Activated naive CD4-positive, alpha-beta T cell treated with anti-CD3 and anti-CD28 coated beads for 36 hours (primary cell): ENCODE data around the gene GNB1. TPM values are rescaled to one million over a fixed set of nuclear protein-coding genes. Genes with fewer than 3 reads are reported as not detected.

Experiments
- CTCF ChIA-PET: fragments of 350-600 bp; sonication (Branson Sonifier 250); formaldehyde crosslinking; loops from one replicate; lab custom pipeline; 2021; ENCODE audit warnings: antibody characterized with exemption; lab: Charles Lee
- DNase-seq: peaks from one replicate; pipeline ENCODE4 v3.0.0-alpha.2; 2020
- H3K27ac Mint-ChIP-seq: one replicate; pipeline ENCODE4 v1.8.0; 2021; ENCODE audit warnings: mild to moderate bottlenecking, mixed read lengths
- H3K27me3 Mint-ChIP-seq: one replicate; pipeline ENCODE4 v1.8.0; 2021; ENCODE audit warnings: low read depth, mixed read lengths
- H3K36me3 Mint-ChIP-seq: one replicate; pipeline ENCODE4 v1.8.0; 2021; ENCODE audit warnings: low read depth, mixed read lengths
- H3K4me1 Mint-ChIP-seq: one replicate; pipeline ENCODE4 v1.8.0; 2021; ENCODE audit warnings: low read depth, mixed read lengths
- H3K4me3 Mint-ChIP-seq: one replicate; pipeline ENCODE4 v1.8.0; 2021; ENCODE audit warnings: mild to moderate bottlenecking, moderate library complexity, mixed read lengths
- H3K9me3 Mint-ChIP-seq: one replicate; pipeline ENCODE4 v1.8.0; 2021; ENCODE audit warnings: mixed read lengths
- intact Hi-C: fragments of 100-400 bp; cut with micrococcal nuclease; formaldehyde crosslinking; loops from one replicate; pipeline ENCODE4 v1.15.1; 2023
- total RNA-seq, 2 experiments: library from RNA; stranded (reverse); gene quantifications; one replicate each; pipeline ENCODE4 v1.2.3, GENCODE V29; 2021

Gene GNB1
- total RNA-seq, 2 experiments from 2014 or later, result 326 to 351 TPM

DNA sequence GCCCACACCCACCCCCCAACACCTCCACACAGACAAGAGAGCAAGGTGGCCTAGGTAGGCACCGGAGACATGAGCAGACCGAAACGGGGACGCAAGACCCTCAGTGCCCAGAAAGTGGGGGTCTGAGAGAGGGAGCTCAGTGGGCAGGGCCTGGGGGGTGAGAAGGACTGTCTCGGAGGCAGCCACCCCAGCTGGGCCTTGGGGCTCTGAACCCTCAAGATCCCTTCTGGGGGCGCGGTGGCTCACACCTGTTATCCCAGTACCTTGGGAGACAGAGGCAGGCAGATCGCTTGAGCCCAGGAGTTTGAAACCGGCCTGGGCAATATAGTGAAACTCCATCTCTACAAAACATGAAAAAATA is 9.1 kb upstream of the GNB1 start:
- H3K27me3 Mint-ChIP-seq, result peaks cover 5% of the 10 kb centered on the region
- intact Hi-C loops, result no loop called here
- H3K4me3 Mint-ChIP-seq, result no peak overlapping the region
- no peak overlapping the region for H3K27ac Mint-ChIP-seq
- no peaks in the 10 kb centered on the region for H3K9me3 Mint-ChIP-seq
- DNase-seq, result no peak
- H3K36me3 Mint-ChIP-seq, result no peaks in the 10 kb centered on the region
- CTCF ChIA-PET, result interaction anchor here (0.7 to 1.3 kb wide), 2 partner anchors 9 to 146 kb away, joined by 5 to 6 read pairs; no protein-coding TSS in a partner anchor
- peaks cover 2% of the 10 kb centered on the region for H3K4me1 Mint-ChIP-seq

DNA sequence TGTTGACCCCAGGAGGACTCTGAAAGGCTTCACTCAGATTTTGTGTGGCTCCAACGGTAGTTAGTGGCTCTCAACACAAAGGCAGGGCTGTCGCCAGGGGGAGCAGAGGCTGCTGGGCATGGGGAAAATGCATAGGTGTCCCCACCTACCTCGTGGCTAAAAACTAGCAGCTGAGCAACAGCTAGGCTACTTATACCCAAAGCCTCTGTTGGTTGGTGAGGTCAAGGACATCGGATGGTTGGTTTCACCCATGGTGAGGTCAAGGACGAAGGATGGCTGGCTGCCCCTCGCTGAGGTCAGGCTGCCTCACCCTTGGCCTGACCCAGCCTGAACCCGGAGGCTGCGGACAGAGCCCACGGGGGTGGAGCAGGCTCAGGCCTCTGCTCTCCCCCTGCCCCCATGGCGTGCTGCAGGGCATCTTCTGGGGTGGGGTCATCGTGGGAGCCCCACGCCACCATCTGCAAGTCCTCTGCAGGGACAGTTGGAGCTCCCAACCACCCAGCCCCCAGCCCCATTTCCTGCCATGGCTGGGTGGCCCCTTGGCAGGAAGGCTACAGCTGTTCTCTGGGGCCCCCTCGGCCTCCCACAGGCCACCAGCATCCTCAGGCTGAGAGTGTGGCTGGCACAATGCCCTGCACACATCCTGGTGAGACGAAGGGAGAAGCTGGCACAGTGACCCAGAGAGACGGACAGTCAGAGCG is 8.5 kb upstream of the GNB1 start:
- Mint-ChIP-seq H3K36me3 (no peaks in the 10 kb centered on the region), H3K4me1 (peaks cover 7% of the 10 kb centered on the region), H3K4me3 (no peak overlapping the region), H3K9me3 (no peaks in the 10 kb centered on the region), H3K27ac (no peak overlapping the region), H3K27me3 (peaks cover 5% of the 10 kb centered on the region)
- no peak for DNase-seq
- intact Hi-C loops, result no loop called here
- CTCF ChIA-PET, result interaction anchor here (0.6 to 2.2 kb wide), 6 partner anchors 8 to 147 kb away, joined by 3 to 19 read pairs (median 4); no protein-coding TSS in a partner anchor

DNA sequence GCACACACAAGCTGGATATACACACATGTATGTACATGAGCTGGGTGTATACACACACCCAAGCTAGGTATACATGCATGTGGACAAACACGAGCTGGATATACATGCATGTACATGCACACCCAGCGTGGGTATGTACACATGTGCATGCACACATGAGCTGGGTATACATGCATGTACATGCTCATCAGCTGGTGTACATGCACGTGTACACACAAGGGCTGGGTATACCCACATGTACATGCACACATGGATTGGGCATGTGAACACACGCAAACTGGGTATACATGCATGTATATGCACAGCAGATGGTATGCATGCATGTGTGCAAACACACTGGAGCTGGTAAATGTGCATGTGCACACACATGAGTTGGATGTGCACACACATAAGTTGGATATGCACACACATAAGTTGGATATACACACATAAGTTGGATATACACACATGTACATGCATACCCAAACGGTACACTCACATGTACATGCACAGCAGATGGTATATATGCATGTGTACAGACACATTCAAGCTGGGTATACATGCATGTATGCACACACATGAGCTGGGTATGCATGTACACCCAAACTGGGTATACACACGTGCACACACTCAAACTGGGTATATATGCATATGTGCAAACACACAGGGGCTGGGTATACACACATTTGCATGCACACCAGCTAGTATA is 7.5 kb upstream of the GNB1 start:
- Mint-ChIP-seq H3K27me3 (peaks cover 5% of the 10 kb centered on the region), H3K4me3 (no peak overlapping the region), H3K36me3 (no peaks in the 10 kb centered on the region), H3K27ac (no peak overlapping the region), H3K4me1 (peaks cover 14% of the 10 kb centered on the region), H3K9me3 (no peaks in the 10 kb centered on the region)
- DNase-seq, result no peak
- intact Hi-C loops, result no loop called here
- CTCF ChIA-PET, result interaction anchor here (0.6 to 2.2 kb wide), 4 partner anchors 9 to 148 kb away, joined by 3 to 19 read pairs (median 4); no protein-coding TSS in a partner anchor

DNA sequence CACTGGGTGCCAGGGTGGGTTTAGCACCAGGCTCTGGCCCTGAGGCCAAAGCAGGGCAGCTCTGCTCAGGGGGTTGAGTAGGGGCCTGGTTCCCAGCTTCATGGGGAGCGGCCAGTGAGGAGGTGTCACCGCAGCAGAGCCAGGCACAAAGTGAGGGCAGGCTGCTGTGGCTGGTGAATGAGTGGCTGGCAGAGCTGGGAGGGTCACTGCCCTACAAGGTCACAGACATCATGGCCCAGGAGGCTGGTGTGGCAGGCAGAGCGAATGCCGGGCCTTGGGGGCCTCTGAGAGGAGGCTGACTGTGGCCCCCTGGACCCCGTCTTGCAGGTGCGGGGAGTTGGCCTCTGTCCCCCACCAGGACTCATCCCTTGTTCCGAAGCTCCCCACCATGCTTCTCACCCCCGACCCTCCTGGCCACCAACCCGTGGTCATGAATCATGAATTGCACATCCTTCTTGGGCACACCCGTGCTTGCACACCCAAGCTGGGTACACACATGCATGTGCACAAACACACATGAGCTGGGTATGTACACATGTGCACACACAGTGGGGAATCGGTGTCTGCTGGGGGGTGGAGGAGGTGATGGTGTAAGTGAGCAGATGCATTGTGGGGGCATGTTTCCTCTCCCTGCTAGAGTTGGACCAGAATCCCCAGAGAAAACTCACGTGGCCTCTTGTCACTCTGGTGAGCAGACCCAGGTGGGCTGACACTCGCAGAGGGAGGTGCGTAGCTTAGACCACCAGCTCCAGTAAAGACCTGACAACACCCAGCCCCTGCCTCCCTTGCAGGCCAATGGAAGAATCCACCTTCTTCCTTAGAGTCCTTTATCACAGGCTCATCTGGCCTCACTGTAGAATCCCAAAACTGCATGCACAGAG is 4.8 kb upstream of the GNB1 start:
- no peak overlapping the region for H3K27ac Mint-ChIP-seq
- CTCF ChIA-PET, result interaction anchor here (1.9 kb wide), 1 partner anchor 13 kb away, joined by 6 read pairs; no protein-coding TSS in a partner anchor
- no peak overlapping the region for H3K4me3 Mint-ChIP-seq
- H3K36me3 Mint-ChIP-seq, result peaks cover 1% of the 10 kb centered on the region
- peaks cover 5% of the 10 kb centered on the region for H3K27me3 Mint-ChIP-seq
- peaks cover 26% of the 10 kb centered on the region for H3K4me1 Mint-ChIP-seq
- intact Hi-C loops, result no loop called here
- H3K9me3 Mint-ChIP-seq, result no peaks in the 10 kb centered on the region
- DNase-seq, result no peak

DNA sequence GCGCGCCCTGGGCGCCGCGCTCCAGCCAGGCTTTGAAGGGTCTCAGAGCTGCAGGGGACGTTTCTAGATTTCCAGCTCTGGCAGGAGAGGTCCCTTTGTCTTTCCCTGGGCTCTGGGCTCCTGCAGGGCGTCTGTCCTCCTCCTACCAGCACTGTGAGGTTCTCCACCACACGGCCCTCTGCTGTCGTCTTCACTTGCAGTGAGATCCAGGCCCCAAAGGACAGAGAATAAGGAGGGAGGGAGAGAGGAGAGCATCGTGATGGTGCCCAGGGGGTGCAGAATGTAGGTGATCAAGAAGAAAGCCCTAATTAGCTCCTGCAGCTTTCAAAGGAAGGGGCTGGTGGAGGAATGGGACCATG is 4.2 kb upstream of the GNB1 start:
- DNase-seq, result no peak
- peaks cover 5% of the 10 kb centered on the region for H3K27me3 Mint-ChIP-seq
- no peak overlapping the region for H3K4me3 Mint-ChIP-seq
- intact Hi-C loops, result no loop called here
- H3K4me1 Mint-ChIP-seq, result peaks cover 26% of the 10 kb centered on the region
- peak overlapping the region; percentile 15 for H3K27ac Mint-ChIP-seq
- peaks cover 1% of the 10 kb centered on the region for H3K36me3 Mint-ChIP-seq
- CTCF ChIA-PET, result interaction anchor here (0.6 to 1.9 kb wide), 2 partner anchors 13 to 218 kb away, joined by 3 to 6 read pairs; no protein-coding TSS in a partner anchor
- H3K9me3 Mint-ChIP-seq, result no peaks in the 10 kb centered on the region

DNA sequence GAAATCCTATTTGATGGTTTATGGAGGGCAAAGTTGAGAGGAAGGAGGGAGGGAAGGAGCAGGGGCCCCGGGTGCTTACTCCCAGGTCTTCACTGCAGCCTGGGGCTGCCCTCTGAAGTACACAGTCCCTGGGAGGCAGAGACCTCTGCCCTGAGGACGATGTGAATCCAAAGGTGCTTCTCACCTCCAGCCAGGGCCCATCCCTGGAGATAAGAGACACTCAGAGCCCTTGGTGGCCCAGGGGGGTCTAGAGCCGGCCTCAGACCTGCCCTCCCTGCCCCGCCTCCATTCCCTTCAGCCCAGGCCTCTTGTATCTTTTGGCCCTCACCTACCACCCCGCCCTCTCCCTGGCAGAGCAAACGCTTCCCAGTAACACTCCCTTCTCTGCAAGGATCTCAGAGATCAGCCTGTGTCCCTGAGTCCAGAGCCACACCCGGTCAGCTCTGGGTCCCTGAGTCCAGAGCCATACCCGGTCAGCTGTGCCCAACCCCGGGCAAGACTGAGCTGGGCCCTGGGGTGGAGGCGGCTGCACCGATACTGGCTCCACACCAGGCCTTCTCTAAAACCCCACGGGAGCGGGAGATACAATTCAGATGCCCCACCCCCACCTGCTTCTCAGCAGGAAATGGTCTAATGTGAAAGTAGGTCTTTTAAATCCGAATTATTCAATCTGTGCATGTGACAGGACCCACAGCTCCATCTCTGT is 3.6 kb upstream of the GNB1 start:
- DNase-seq, result no peak
- intact Hi-C loops, result loop anchor here (5.0 kb wide), 2 partner anchors 67 to 382 kb away; partner anchors contain the start of gene ATAD3A
- H3K36me3 Mint-ChIP-seq, result peaks cover 1% of the 10 kb centered on the region
- CTCF ChIA-PET, result interaction anchor here (0.6 to 1.9 kb wide), 2 partner anchors 14 to 217 kb away, joined by 3 to 6 read pairs; no protein-coding TSS in a partner anchor
- peaks cover 26% of the 10 kb centered on the region for H3K4me1 Mint-ChIP-seq
- H3K27me3 Mint-ChIP-seq, result peaks cover 5% of the 10 kb centered on the region
- H3K4me3 Mint-ChIP-seq, result no peak overlapping the region
- H3K27ac Mint-ChIP-seq, result no peak overlapping the region
- no peaks in the 10 kb centered on the region for H3K9me3 Mint-ChIP-seq

DNA sequence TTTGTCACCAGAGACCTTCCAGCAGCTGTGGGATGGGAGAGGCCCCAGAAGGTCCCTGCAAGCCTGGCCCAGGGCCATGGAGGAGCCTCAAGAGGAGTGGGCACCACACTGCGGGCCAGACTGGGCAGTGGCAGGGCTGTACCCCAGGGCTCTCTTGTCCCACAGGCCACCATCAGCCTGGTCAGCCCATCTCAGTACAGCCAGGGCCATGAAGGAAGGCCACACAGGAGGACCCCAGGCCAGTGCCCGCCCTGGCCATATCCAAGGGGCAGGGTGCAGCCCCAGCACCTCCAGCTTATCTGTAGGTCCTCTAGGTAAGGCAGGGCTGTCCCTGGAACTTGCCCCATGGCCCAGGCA is 3.1 kb upstream of the GNB1 start:
- no peak for DNase-seq
- intact Hi-C loops, result loop anchor here (5.0 kb wide), 2 partner anchors 67 to 382 kb away; partner anchors contain the start of gene ATAD3A
- CTCF ChIA-PET, result no interaction called here
- Mint-ChIP-seq H3K4me3 (no peak overlapping the region), H3K36me3 (peaks cover 1% of the 10 kb centered on the region), H3K9me3 (no peaks in the 10 kb centered on the region), H3K27me3 (peaks cover 5% of the 10 kb centered on the region), H3K4me1 (peaks cover 30% of the 10 kb centered on the region), H3K27ac (no peak overlapping the region)

DNA sequence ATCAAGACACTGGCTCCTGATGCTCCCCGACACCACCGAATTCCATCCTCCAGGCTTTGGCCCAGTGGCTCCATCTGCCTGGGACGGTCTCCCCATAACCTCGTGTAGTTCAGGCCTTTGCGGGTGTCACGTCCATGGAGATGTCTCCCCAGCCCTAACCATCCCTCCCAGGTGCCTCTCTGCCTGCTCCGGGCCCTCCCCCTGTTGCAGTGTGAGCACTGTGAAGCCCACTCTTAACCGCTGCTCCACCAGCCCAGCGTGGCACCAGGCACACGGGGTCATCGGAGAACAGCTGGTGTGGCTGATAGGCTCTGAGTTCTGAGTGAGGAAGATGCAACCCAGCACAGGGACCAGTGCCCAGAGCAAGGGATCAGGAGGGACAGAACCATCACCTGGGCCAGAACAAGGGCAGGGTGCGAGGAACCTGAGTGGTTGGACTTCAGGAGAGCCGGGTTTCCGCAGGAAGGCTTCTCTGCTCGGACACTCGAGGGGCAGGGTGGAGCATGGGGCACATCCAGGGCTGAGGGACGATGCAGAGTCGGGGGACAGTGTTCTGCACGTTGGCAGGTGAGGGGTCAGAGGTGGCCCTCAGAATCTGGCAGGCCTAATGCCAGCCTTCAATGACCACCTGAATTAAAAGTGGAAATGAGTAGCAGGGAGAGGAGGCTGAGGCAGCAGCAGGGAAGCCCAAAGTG is 2.6 kb upstream of the GNB1 start:
- Mint-ChIP-seq H3K27ac (no peak overlapping the region), H3K9me3 (no peaks in the 10 kb centered on the region), H3K4me1 (peaks cover 35% of the 10 kb centered on the region), H3K36me3 (peaks cover 1% of the 10 kb centered on the region), H3K27me3 (peaks cover 5% of the 10 kb centered on the region), H3K4me3 (no peak overlapping the region)
- DNase-seq, result no peak
- intact Hi-C loops, result loop anchor here (5.0 kb wide), 2 partner anchors 66 to 381 kb away; partner anchors contain the start of gene ATAD3A
- CTCF ChIA-PET, result no interaction called here

DNA sequence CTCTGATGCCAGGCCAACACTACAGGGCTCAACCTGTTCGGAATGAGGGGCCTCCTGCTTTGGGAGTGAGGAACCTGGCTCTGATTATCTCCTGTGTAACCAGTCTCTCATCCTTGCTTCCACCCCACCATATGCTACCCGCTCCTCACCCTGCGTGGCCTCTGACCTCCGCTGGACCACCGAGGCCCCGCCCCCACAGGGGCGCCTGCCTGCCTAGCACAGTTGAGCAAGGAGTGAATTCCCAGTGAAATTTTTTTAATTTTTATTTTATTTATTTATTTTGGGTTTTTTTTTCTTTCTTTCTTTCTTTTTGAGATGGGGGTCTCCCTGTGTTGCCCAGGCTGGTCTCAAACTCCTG is 1.9 kb upstream of the GNB1 start:
- H3K4me1 Mint-ChIP-seq, result peaks cover 42% of the 10 kb centered on the region
- CTCF ChIA-PET, result no interaction called here
- peak overlapping the region; percentile 86 for H3K27ac Mint-ChIP-seq
- peak overlapping the region; percentile 74 for H3K4me3 Mint-ChIP-seq
- DNase-seq, result no peak
- intact Hi-C loops, result loop anchor here (5.0 kb wide), 2 partner anchors 65 to 380 kb away; partner anchors contain the start of gene ATAD3A
- peaks cover 5% of the 10 kb centered on the region for H3K27me3 Mint-ChIP-seq
- no peaks in the 10 kb centered on the region for H3K9me3 Mint-ChIP-seq
- H3K36me3 Mint-ChIP-seq, result peaks cover 5% of the 10 kb centered on the region

DNA sequence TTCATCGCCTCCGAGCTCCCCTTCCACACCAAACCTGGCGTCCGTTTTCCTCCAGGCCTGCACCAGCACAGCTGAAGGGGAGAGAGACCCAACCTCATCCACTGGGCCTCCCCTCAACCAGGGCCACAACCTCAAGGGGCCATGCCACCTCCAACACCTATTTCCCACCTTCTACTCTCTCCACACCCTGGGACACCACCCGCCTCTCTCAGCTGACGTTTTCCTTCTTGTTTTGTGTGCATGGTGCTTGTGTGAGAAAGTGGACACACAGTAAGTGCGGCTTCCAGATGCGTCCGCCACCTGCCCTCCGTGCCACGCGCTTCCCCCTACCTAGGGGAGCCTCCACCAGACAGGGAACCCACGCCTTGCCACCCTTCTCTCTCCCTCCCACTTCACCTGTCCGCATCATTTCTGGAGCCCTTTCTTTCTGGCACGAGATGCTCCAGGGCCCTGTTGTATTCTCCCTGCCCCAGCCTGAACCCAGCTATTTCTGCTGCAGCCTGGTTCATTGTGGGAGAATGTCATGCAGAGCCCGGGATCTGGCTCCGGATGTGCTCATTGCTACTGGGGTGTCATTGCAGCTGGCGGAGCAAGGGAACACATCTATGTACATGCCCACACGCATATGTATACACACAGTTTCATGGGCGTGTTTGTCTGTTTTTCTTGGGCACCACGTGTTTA is 1.3 kb upstream of the GNB1 start:
- CTCF ChIA-PET, result no interaction called here
- peaks cover 46% of the 10 kb centered on the region for H3K4me1 Mint-ChIP-seq
- peak overlapping the region; percentile 74 for H3K4me3 Mint-ChIP-seq
- no peaks in the 10 kb centered on the region for H3K9me3 Mint-ChIP-seq
- peak overlapping the region; percentile 86 for H3K27ac Mint-ChIP-seq
- intact Hi-C loops, result loop anchor here (5.0 kb wide), 2 partner anchors 65 to 380 kb away; partner anchors contain the start of gene ATAD3A
- peaks cover 5% of the 10 kb centered on the region for H3K36me3 Mint-ChIP-seq
- peaks cover 5% of the 10 kb centered on the region for H3K27me3 Mint-ChIP-seq
- no peak for DNase-seq
